ENCODE measurements around the gene SPIRE1. TPM values are rescaled to one million over a fixed set of nuclear protein-coding genes. Genes with fewer than 3 reads are reported as not detected.

SPIRE1 gene
- total and polyA plus RNA-seq, 2 experiments from 2014 or later, result 10.7 to 28.6 TPM

DNA sequence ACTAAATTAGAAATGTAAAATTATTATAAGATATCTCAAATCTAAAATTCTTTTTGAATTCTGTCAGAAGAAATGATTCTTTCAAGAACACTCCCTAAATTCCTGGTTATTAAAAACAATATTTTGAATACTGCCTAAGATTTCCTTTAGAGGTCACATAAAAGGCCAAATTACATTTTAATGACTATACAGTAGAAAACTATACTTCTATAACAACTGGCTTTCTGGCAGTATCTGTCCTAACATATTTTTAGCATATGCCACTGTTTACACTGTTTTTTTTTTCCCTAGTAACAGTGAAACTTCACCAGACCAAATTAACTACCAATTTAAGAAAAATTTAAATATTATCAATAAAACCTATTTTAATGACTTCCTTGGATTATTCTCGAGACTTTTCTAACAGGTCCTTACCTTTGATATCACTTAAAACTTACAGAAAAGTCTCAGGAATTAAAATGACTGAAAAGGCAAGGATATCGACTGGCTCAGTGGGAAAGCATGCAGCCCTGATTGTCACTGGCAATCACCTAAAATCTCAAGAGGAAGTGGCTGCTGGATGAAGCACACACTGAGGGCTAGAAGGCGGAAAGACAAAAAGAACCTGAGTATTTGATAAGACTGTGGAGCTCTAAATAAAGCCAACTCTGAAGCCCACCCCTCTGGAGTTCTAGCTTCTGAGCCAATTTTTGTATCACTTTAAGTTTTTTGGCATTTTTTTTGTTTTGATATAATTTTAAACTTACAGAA is 59.6 kb downstream of the SPIRE1 start:
- peak overlapping the region; percentile 93 for H3K27ac ChIP-seq
- H4K20me1 ChIP-seq (ENCODE audit: insufficient read depth), result no peaks in the 10 kb centered on the region
- H3F3A ChIP-seq (ENCODE audit: insufficient read depth), result peaks cover 39% of the 10 kb centered on the region
- WGBS, 2 experiments (ENCODE audit: low coverage in 1 of 2, low lambda C conversion rate in 2 of 2, missing lambda C conversion rate in 2 of 2), result 20 to 29% methylated on average over 3 of the region's 3 CpGs
- TF ChIP-seq EZH2 (IDR thresholded peaks at IDR 0.05; ENCODE audit: insufficient read depth, poor library complexity, severe bottlenecking) (no peak), EZH2phosphoT487 (IDR thresholded peaks at IDR 0.05; ENCODE audit: insufficient read depth, low read depth) (no peak)
- H3K4me2 ChIP-seq (ENCODE audit: unreplicated experiment), result peak overlapping the region; percentile 77
- H3K9ac ChIP-seq, result peak overlapping the region; percentile 71
- H3K27me3 ChIP-seq (replicated peaks; ENCODE audit: insufficient read depth), result no peaks in the 10 kb centered on the region
- H3K36me3 ChIP-seq (ENCODE audit: low read depth), result no peaks in the 10 kb centered on the region
- no peaks in the 10 kb centered on the region for H3K9me3 ChIP-seq (ENCODE audit: low read depth)
- H3K9me2 ChIP-seq (ENCODE audit: insufficient read depth), result no peaks in the 10 kb centered on the region
- in situ Hi-C loops (cut with MboI), result no loop called here
- peaks cover 75% of the 10 kb centered on the region for H3K79me2 ChIP-seq (ENCODE audit: insufficient read depth)
- peaks cover 52% of the 10 kb centered on the region for H3K4me1 ChIP-seq (ENCODE audit: insufficient read depth)
- no peak overlapping the region for H2AFZ ChIP-seq
- peak; percentile 76 for DNase-seq
- H3K4me3 ChIP-seq, result peak overlapping the region; percentile 39

DNA sequence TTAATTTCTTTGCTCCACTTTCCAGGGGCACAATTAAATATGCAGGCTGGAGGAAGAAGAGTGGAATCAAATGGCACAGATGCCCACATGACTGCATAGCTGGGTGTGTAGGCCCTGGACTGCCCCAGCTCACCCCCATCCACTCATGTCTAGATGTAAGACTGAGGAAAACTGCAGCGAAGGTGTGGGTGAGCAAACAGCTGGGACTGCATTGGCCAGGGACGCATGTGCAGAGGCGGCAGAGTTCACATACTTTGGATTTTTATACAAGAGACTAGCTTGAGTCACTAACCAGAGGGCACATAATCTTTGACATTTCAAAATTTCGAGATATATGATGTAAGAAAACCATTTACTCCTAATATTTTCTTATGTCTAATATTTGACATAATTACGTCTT is 60.1 kb downstream of the SPIRE1 start:
- WGBS, 2 experiments (ENCODE audit: low coverage in 1 of 2, low lambda C conversion rate in 2 of 2, missing lambda C conversion rate in 2 of 2), result 3 to 11% methylated on average over 5 of the region's 5 CpGs
- Histone ChIP-seq H3K36me3 (ENCODE audit: low read depth) (no peaks in the 10 kb centered on the region), H3K4me3 (peak overlapping the region; percentile 39), H3F3A (ENCODE audit: insufficient read depth) (peaks cover 39% of the 10 kb centered on the region), H4K20me1 (ENCODE audit: insufficient read depth) (no peaks in the 10 kb centered on the region), H3K79me2 (ENCODE audit: insufficient read depth) (peaks cover 75% of the 10 kb centered on the region), H3K9me2 (ENCODE audit: insufficient read depth) (no peaks in the 10 kb centered on the region), H3K4me2 (ENCODE audit: unreplicated experiment) (peak overlapping the region; percentile 77), H3K27me3 (replicated peaks; ENCODE audit: insufficient read depth) (no peaks in the 10 kb centered on the region), H2AFZ (no peak overlapping the region), H3K27ac (peak overlapping the region; percentile 93), H3K4me1 (ENCODE audit: insufficient read depth) (peaks cover 55% of the 10 kb centered on the region), H3K9ac (peak overlapping the region; percentile 71), H3K9me3 (ENCODE audit: low read depth) (no peaks in the 10 kb centered on the region)
- no peak for TF ChIP-seq EZH2phosphoT487 (IDR thresholded peaks at IDR 0.05; ENCODE audit: insufficient read depth, low read depth)
- no peak for TF ChIP-seq EZH2 (IDR thresholded peaks at IDR 0.05; ENCODE audit: insufficient read depth, poor library complexity, severe bottlenecking)
- in situ Hi-C loops (cut with MboI), result no loop called here
- DNase-seq, result peak; percentile 95

DNA sequence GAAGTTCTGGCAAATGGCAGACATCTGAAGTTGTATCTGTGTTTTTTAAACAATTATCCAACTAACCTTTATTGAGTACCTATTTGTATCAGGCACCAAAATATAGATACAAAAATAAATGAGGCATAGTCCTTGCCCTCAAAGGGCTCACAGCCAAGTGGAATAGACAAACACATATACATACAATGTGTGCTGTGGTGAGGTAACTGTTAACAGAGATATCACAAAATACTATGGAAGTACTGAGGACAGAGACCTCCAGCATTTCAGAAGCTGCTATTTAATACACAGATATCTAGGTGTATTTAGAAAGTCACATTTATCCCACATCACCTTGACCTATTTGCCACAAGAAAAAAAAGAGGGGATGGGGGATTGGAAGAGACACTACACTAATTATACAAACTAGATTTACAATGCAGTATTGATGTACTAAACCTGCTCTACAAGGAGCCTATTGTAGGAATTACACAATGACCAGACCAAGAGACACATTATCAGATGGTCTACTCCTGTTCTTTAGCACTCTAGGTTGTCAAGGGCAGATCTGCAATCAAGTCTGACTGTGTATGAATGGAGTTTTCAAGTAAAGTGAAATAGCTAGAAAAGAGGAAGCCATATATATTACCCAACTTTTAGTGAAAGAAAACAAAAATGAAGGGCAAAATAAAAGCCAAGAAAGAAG is 62.2 kb downstream of the SPIRE1 start:
- H3K27me3 ChIP-seq (replicated peaks; ENCODE audit: insufficient read depth), result no peaks in the 10 kb centered on the region
- H3K27ac ChIP-seq, result no peak overlapping the region
- peaks cover 55% of the 10 kb centered on the region for H3K4me1 ChIP-seq (ENCODE audit: insufficient read depth)
- in situ Hi-C loops (cut with MboI), result no loop called here
- H3K36me3 ChIP-seq (ENCODE audit: low read depth), result no peaks in the 10 kb centered on the region
- no peak overlapping the region for H3K4me3 ChIP-seq
- no peak for DNase-seq
- TF ChIP-seq EZH2 (IDR thresholded peaks at IDR 0.05; ENCODE audit: insufficient read depth, poor library complexity, severe bottlenecking) (no peak), EZH2phosphoT487 (IDR thresholded peaks at IDR 0.05; ENCODE audit: insufficient read depth, low read depth) (no peak)
- H3K79me2 ChIP-seq (ENCODE audit: insufficient read depth), result peaks cover 75% of the 10 kb centered on the region
- no peaks in the 10 kb centered on the region for H3K9me2 ChIP-seq (ENCODE audit: insufficient read depth)
- no peak overlapping the region for H2AFZ ChIP-seq
- H3K4me2 ChIP-seq (ENCODE audit: unreplicated experiment), result no peak overlapping the region
- H4K20me1 ChIP-seq (ENCODE audit: insufficient read depth), result no peaks in the 10 kb centered on the region
- H3K9ac ChIP-seq, result no peak overlapping the region
- H3K9me3 ChIP-seq (ENCODE audit: low read depth), result no peaks in the 10 kb centered on the region
- peaks cover 39% of the 10 kb centered on the region for H3F3A ChIP-seq (ENCODE audit: insufficient read depth)

GRCh38 chr18:12593866-12594265 is 64.0 kb downstream of the SPIRE1 start:
- no peak overlapping the region for H3K4me3 ChIP-seq
- no peaks in the 10 kb centered on the region for H3K9me2 ChIP-seq (ENCODE audit: insufficient read depth)
- no peaks in the 10 kb centered on the region for H3K9me3 ChIP-seq (ENCODE audit: low read depth)
- in situ Hi-C loops (cut with MboI), result no loop called here
- peaks cover 31% of the 10 kb centered on the region for H3F3A ChIP-seq (ENCODE audit: insufficient read depth)
- H3K4me2 ChIP-seq (ENCODE audit: unreplicated experiment), result no peak overlapping the region
- H3K27me3 ChIP-seq (replicated peaks; ENCODE audit: insufficient read depth), result no peaks in the 10 kb centered on the region
- peak overlapping the region; percentile 15; the same call in 1 of the 2 replicates for H3K27ac ChIP-seq
- no peaks in the 10 kb centered on the region for H4K20me1 ChIP-seq (ENCODE audit: insufficient read depth)
- H3K36me3 ChIP-seq (ENCODE audit: low read depth), result no peaks in the 10 kb centered on the region
- peak; percentile 60 for DNase-seq
- peaks cover 76% of the 10 kb centered on the region for H3K79me2 ChIP-seq (ENCODE audit: insufficient read depth)
- H2AFZ ChIP-seq, result no peak overlapping the region
- TF ChIP-seq EZH2phosphoT487 (IDR thresholded peaks at IDR 0.05; ENCODE audit: insufficient read depth, low read depth) (no peak), EZH2 (IDR thresholded peaks at IDR 0.05; ENCODE audit: insufficient read depth, poor library complexity, severe bottlenecking) (no peak)
- no peak overlapping the region for H3K9ac ChIP-seq
- WGBS, 2 experiments (ENCODE audit: low coverage in 1 of 2, low lambda C conversion rate in 2 of 2, missing lambda C conversion rate in 2 of 2), result 79 to 84% methylated on average over 8 of the region's 8 CpGs
- H3K4me1 ChIP-seq (ENCODE audit: insufficient read depth), result peaks cover 39% of the 10 kb centered on the region

Data from GM23248 (cell line).